GM21576 (cell line): ENCODE measurements around the gene HILPDA.
"Not testable (repeated sequence)": the region's sequence is repeated elsewhere in the genome, so short reads cannot be mapped to it uniquely, and the experiment has no call there.

ENCODE experiments used
- ATAC-seq: cut with Tn5 transposase; IDR thresholded peaks from one replicate; pipeline ENCODE4 v1.9.1; 2021; ENCODE audit warnings: mild to moderate bottlenecking, moderate library complexity; ENCODE audit not compliant: unreplicated experiment

HILPDA gene

GRCh38 chr7:128459394-128459878 lies 3.8 kb downstream of the HILPDA start:
- no peak for ATAC-seq

- no peak for ATAC-seq
These were observed 6.8 kb downstream of the HILPDA start for GRCh38 chr7:128462460-128462859.

- ATAC-seq: not testable (repeated sequence)
These were observed 7.7 kb downstream of the HILPDA start for GRCh38 chr7:128463345-128463744.

GRCh38 chr7:128463933-128464332 lies 8.3 kb downstream of the HILPDA start:
- ATAC-seq: not testable (repeated sequence)

GRCh38 chr7:128466871-128467270 lies 11.2 kb downstream of the HILPDA start:
- ATAC-seq: not testable (repeated sequence)

GRCh38 chr7:128476402-128477335 lies 21.0 kb downstream of the HILPDA start, which contains the start of gene METTL2B:
Gene METTL2B, plus strand, starts transcription at chr7:128476748. Its CDS starts 18 bp downstream, at chr7:128476766.
- peak; percentile 92 for ATAC-seq

- ATAC-seq: not testable (repeated sequence)
These were observed 21.6 kb downstream of the HILPDA start for GRCh38 chr7:128477336-128477690.

GRCh38 chr7:128479082-128479481 lies 23.4 kb downstream of the HILPDA start:
- ATAC-seq: not testable (repeated sequence)

- ATAC-seq: not testable (repeated sequence)
These were observed 32.5 kb downstream of the HILPDA start for GRCh38 chr7:128488134-128488533.

- ATAC-seq: no peak
These were observed 41.7 kb downstream of the HILPDA start for GRCh38 chr7:128497405-128497804.

GRCh38 chr7:128505416-128505815 lies 49.7 kb downstream of the HILPDA start:
- ATAC-seq: not testable (repeated sequence)

GRCh38 chr7:128506819-128507218 lies 51.1 kb downstream of the HILPDA start:
- peak; percentile 57 for ATAC-seq

GRCh38 chr7:128507321-128507993 lies 51.8 kb downstream of the HILPDA start:
- ATAC-seq: peak; percentile 48
